Measurements from ENCODE around the gene RRAD. TPM values are rescaled to one million over a fixed set of nuclear protein-coding genes. Genes with fewer than 3 reads are reported as not detected.

RRAD gene
- total RNA-seq, 6 experiments from 2014 or later: 0.51 to 7.7 (median 3.0) TPM; not detected in 1

DNA sequence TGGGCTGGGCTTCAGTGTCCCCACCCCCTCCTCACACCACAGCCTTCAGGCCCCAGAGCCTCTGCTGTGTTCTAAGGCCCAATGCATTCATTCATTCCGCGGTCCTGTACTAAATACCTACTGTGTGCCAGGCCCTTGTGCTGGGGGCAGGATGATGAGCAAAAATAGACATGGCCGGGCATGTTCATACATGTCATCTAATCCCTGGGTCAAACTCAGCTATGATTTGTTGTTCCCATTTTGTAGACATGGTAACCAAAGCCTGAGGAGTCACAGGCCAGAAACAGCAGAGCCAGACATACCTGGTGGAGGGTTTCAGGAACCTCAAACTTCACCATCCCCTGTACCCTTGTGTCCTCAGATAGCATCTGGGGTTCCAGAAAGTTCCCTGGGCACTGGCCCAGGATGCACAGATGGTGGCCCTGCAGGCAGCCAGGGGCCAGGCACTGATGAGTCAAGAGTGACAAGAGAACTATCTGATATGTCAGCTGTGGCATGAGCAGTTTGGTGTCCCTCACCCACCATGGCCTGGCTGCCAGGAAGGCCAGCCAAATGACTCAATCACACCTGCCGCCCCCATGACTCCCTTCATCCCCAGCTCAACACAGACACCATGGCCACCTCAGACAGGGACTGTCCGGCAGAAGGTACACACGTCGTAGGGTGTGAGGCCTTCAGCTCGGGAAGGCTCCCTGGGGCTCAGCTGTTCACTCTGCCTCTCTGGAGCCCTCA, 2.7 kb upstream of the RRAD start:
- no peak overlapping the region for H3K4me3 ChIP-seq
- H3K9me3 ChIP-seq: no peaks in the 10 kb centered on the region
- no peak overlapping the region for H3K27ac ChIP-seq
- intact Hi-C loops (cut with DNase I): no loop called here
- no peaks in the 10 kb centered on the region for H3K36me3 ChIP-seq
- no peak for TF ChIP-seq POLR2A (IDR thresholded peaks at IDR 0.05)
- TF ChIP-seq, protein P1, sequence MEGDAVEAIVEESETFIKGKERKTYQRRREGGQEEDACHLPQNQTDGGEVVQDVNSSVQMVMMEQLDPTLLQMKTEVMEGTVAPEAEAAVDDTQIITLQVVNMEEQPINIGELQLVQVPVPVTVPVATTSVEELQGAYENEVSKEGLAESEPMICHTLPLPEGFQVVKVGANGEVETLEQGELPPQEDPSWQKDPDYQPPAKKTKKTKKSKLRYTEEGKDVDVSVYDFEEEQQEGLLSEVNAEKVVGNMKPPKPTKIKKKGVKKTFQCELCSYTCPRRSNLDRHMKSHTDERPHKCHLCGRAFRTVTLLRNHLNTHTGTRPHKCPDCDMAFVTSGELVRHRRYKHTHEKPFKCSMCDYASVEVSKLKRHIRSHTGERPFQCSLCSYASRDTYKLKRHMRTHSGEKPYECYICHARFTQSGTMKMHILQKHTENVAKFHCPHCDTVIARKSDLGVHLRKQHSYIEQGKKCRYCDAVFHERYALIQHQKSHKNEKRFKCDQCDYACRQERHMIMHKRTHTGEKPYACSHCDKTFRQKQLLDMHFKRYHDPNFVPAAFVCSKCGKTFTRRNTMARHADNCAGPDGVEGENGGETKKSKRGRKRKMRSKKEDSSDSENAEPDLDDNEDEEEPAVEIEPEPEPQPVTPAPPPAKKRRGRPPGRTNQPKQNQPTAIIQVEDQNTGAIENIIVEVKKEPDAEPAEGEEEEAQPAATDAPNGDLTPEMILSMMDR (IDR thresholded peaks at IDR 0.05): no peak
- ATAC-seq: peak in 1 of 4 donors; percentile 35
- no peaks in the 10 kb centered on the region for H3K27me3 ChIP-seq
- WGBS (ENCODE audit: insufficient coverage, low coverage, low lambda C conversion rate, missing lambda C conversion rate): 57% methylated on average over 1 of the region's 8 CpGs
- DNase-seq: peak in 1 of 3 donors; percentile 60
- H3K4me1 ChIP-seq: peaks cover 0 to 12% (median 5%) of the 10 kb centered on the region in 4 donors

- Histone ChIP-seq H3K36me3 (no peaks in the 10 kb centered on the region), H3K4me3 (no peak overlapping the region), H3K27me3 (no peaks in the 10 kb centered on the region), H3K27ac (no peak overlapping the region), H3K9me3 (no peaks in the 10 kb centered on the region), H3K4me1 (peaks cover 0 to 12% (median 2%) of the 10 kb centered on the region in 4 donors)
- TF ChIP-seq, protein P1 (IDR thresholded peaks at IDR 0.05): no peak
- TF ChIP-seq POLR2A (IDR thresholded peaks at IDR 0.05): no peak
- no CpG with 5 or more reads among the region's 3 CpGs for WGBS (ENCODE audit: insufficient coverage, low coverage, low lambda C conversion rate, missing lambda C conversion rate)
- DNase-seq (no peak), ATAC-seq (no peak)
- intact Hi-C loops (cut with DNase I): no loop called here
These were observed 1.7 kb upstream of the RRAD start for GRCh38 chr16:66926961-66927436.

DNA sequence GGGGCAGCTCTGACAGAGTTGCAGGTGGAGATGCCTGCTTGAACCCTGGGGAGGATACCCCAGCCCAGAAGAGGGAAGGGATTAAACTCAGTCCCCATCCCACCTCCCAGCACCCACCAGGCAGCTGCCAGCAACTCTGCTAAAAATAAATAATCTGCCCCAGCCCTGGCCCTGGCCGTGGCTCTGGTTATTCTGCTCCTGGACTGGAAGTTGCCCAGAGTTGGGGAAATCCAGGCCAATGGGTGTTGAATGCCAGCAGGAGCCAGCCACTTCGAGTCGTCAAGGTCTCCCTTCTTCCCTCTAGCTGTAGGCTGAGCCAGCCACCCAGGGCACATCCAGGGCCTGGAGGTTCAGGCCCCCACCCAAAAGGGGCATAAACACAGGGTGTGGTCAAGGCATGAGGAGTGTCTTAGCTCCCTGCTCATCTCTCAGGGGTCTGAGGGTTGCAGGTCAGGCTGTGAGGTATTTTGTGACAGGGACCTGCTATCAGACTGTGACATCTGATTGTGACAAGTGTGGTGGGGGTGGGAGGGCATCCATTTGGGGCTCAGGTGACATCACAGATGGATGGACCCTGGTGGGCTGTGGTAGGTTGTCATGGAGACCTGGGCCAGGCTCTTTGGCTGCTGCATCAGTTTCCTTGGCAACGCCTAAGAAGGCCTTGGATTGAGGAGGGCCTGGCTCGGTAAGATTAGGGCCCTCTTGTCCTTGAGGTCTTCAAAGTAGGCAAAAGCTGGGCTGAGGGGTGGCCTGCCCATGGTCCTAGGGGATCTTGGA, 1.0 kb upstream of the RRAD start:
- 14% methylated on average over 1 of the region's 5 CpGs for whole genome bisulfite sequencing (ENCODE audit: insufficient coverage, low coverage, low lambda C conversion rate, missing lambda C conversion rate)
- intact Hi-C loops (cut with DNase I): no loop called here
- Histone ChIP-seq H3K27me3 (no peaks in the 10 kb centered on the region), H3K27ac (no peak overlapping the region), H3K4me1 (peaks cover 0 to 12% (median 2%) of the 10 kb centered on the region in 4 donors), H3K4me3 (no peak overlapping the region), H3K9me3 (no peaks in the 10 kb centered on the region), H3K36me3 (no peaks in the 10 kb centered on the region)
- ATAC-seq (peak in 2 of 4 donors; percentile 10 to 41), DNase-seq (no peak)
- TF ChIP-seq, protein P1 (IDR thresholded peaks at IDR 0.05): no peak
- TF ChIP-seq POLR2A (IDR thresholded peaks at IDR 0.05): no peak

GRCh38 chr16:66924527-66925321, 611 bp downstream of the RRAD start:
- ATAC-seq (peak; percentile 25 to 65 (median 41)), DNase-seq (peak in 1 of 3 donors; percentile 43)
- no peaks in the 10 kb centered on the region for H3K27me3 ChIP-seq
- H3K4me3 ChIP-seq: peak overlapping the region in 2 of 3 donors; percentile 29 to 32
- 26% methylated on average over 10 of the region's 72 CpGs for WGBS (ENCODE audit: insufficient coverage, low coverage, low lambda C conversion rate, missing lambda C conversion rate)
- H3K27ac ChIP-seq: no peak overlapping the region
- no peaks in the 10 kb centered on the region for H3K9me3 ChIP-seq
- intact Hi-C loops (cut with DNase I): no loop called here
- TF ChIP-seq, protein P1 (IDR thresholded peaks at IDR 0.05): peak; percentile 15 to 38 (median 20)
- TF ChIP-seq POLR2A (IDR thresholded peaks at IDR 0.05): no peak
- peaks cover 0 to 5% (median 0%) of the 10 kb centered on the region in 4 donors for H3K4me1 ChIP-seq
- no peaks in the 10 kb centered on the region for H3K36me3 ChIP-seq
